B cell (primary cell): ENCODE data around the gene DIAPH1.

Source experiments
- CTCF ChIP-seq: fragments of 200-600 bp; IDR thresholded peaks from one replicate; pipeline ENCODE4 v1.8.0; 2022; ENCODE audit warnings: antibody characterized with exemption, mild to moderate bottlenecking
- EZH2 ChIP-seq: IDR thresholded peaks from 2 replicates; pipeline ENCODE4 v1.6.1; 2012; ENCODE audit warnings: borderline replicate concordance, low read depth, mild to moderate bottlenecking, moderate library complexity, low read length; ENCODE audit not compliant: insufficient read depth, poor library complexity, severe bottlenecking

- no peak for TF ChIP-seq CTCF
- TF ChIP-seq EZH2: no peak
Measured at GRCh38 chr5:141650851-141651727, 32.3 kb upstream of the DIAPH1 start, which contains the start of gene FCHSD1.
